Astrocyte of the cerebellum (primary cell): ENCODE data around the gene TMEM74B.
"Not testable (repeated sequence)": the region's sequence is repeated elsewhere in the genome, so short reads cannot be mapped to it uniquely, and the experiment has no call there.

Source experiments
- DNase-seq: peaks from one replicate; pipeline ENCODE4 v3.0.0-alpha.2; 2011; ENCODE audit warnings: low read depth
- H3K4me3 ChIP-seq: 2 replicates; pipeline ENCODE4 v1.5.1; 2011; ENCODE audit warnings: mild to moderate bottlenecking, low read depth, low read length, moderate library complexity
- in situ Hi-C: cut with HindIII; loops from 2 replicates; pipeline ENCODE4 v1.10.0; 2017; ENCODE audit warnings: low sequenced_read_pairs
- TF ChIP-seq, protein P1 (sequence below): IDR thresholded peaks from 2 replicates; pipeline ENCODE4 v1.5.1; 2012; ENCODE audit warnings: low read length, low read depth, moderate library complexity, mild to moderate bottlenecking; ENCODE audit errors: missing control alignments

The TMEM74B gene

DNA sequence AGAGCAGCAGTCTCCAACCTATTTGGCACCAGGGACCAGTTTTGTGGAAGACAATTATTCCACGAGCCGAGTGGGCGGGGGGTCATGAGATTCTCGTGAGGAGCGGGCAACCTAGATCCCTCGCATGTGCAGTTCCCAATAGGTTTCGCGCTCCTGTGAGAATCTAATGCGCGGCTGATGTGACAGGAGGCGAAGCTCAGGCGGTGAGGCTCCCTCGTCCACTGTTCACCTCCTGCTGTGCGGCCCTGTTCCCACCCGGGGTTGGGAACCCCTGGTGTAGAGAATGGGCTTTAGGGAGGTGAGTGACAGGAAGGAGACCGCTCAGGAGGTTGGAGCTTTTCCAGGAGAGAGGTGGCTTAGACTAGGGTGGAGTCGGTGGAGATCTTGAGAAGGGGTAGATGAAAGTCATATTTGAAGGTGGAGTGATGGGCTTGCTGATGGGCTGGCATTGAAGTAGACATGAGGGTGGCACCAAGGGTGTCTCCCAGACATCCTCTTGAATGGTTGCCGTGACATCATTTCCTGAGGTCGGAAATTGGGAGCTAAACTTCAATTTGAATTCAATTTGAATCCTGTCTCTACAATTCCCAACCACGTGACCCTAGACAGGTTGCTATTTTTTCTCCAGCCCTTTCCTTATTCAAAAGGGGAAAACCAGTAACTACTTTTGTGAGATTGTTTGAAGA, 39.6 kb upstream of the TMEM74B start:
- no peak overlapping the region for H3K4me3 ChIP-seq
- DNase-seq: no peak
- TF ChIP-seq, protein P1, sequence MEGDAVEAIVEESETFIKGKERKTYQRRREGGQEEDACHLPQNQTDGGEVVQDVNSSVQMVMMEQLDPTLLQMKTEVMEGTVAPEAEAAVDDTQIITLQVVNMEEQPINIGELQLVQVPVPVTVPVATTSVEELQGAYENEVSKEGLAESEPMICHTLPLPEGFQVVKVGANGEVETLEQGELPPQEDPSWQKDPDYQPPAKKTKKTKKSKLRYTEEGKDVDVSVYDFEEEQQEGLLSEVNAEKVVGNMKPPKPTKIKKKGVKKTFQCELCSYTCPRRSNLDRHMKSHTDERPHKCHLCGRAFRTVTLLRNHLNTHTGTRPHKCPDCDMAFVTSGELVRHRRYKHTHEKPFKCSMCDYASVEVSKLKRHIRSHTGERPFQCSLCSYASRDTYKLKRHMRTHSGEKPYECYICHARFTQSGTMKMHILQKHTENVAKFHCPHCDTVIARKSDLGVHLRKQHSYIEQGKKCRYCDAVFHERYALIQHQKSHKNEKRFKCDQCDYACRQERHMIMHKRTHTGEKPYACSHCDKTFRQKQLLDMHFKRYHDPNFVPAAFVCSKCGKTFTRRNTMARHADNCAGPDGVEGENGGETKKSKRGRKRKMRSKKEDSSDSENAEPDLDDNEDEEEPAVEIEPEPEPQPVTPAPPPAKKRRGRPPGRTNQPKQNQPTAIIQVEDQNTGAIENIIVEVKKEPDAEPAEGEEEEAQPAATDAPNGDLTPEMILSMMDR: no peak
- in situ Hi-C loops: no loop called here

DNA sequence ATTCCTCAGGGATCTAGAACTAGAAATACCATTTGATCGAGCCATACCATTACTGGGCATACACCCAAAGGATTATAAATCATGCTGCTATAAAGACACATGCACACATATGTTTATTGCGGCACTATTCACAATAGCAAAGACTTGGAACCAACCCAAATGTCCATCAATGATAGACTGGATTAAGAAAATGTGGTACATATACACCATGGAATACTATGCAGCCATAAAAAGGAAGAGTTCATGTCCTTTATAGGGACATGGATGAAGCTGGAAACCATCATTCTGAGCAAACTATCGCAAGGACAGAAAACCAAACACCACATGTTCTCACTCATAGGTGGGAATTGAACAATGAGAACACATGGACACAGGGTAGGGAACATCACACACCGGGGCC, 38.0 kb upstream of the TMEM74B start:
- DNase-seq, H3K4me3 ChIP-seq, in situ Hi-C loops: not testable (repeated sequence)

DNA sequence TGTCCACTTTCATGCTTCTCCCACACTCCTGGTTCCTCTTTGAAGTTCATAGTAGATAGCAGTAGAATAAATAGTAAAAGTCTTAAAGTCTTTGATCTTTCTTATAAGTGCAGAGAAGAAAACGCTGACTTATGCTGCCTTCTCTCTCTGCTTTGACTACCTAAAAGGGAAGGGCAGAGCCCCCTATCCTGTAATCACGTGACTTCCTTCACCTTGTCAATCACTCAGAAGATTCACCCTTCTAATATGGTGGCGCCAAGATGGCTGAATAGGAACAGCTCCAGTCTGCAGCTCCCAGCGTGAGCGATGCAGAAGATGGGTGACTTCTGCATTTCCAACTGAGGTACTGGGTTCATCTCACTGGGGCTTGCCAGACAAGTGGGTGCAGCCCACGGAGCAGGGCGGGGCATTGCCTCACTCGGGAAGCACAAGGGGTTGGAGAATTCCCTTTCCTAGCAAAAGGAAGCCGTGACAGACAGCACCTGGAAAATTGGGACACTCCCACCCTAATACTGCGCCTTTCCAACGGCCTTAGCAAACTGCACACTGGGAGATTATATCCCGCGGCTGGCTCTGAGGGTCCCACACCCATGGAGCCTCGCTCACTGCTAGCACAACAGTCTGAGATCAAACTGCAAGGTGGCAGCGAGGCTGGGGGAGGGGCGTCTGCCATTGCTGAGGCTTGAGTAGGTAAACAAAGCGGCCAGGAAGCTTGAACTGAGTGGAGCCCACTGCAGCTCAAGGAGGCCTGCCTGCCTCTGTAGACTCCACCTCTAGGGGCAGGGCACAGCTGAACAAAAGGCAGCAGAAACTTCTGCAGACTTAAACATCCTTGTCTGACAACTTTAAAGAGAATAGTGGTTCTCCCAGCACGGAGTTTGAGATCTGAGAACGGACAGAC, 32.0 kb upstream of the TMEM74B start:
- DNase-seq, H3K4me3 ChIP-seq, in situ Hi-C loops: not testable (repeated sequence)

DNA sequence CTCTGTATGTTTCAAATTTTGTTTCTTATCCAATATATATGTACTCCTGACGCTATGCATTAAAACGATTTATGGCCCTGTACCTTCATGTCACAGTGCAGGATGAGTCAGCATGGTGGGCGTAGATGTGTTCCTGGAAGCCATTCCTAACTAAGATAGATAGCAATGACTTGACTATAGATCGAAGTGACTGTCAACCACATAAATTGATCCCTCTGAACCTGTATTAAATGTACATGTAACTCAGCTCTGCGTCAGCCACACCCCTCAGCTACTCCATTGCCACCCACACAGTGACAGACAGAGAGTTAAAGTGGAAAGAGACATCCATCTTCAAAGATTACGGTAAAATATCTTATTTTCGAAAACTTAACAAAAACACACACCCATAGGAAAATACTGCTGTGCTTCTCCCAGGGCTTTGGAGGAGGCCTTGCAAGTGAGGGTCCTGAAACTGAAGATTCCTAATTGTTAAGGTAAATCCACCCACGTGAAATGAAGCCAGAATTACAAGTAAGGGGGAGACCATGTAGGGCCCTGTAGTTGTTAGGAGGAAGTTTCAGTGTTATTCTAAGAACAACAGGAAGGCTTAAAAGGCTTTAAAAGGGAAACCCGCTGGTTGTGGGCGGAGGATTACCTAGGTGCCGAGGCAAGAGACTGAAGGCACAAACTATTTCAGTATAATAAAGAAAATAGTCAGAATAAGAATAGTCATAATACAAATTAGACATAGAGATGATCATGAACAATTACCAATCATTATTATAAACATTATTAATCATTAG, 30.8 kb upstream of the TMEM74B start:
- no peak overlapping the region for H3K4me3 ChIP-seq
- in situ Hi-C loops: no loop called here
- TF ChIP-seq, protein P1: no peak
- DNase-seq: no peak

DNA sequence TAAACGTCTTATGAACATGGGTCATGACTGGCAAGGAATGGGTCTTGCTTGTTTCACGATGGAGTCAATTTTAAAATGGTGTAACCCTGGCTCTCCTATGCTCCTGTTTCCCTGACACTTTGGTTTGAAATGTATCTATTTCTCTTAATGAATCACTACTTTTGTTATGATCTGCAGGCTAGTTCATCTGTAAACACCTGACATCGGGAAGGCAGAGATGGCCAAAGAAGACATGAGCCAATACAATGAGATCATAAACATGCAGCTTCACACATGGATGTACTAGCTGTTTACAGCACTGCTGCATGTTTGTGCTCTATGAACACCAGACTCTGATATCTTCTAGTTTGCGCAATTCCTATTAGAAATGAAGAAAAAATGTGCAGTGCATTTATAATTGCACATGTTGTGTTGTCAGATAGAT, 30.1 kb upstream of the TMEM74B start:
- H3K4me3 ChIP-seq: no peak overlapping the region
- no peak for DNase-seq
- TF ChIP-seq, protein P1: no peak
- in situ Hi-C loops: no loop called here

DNA sequence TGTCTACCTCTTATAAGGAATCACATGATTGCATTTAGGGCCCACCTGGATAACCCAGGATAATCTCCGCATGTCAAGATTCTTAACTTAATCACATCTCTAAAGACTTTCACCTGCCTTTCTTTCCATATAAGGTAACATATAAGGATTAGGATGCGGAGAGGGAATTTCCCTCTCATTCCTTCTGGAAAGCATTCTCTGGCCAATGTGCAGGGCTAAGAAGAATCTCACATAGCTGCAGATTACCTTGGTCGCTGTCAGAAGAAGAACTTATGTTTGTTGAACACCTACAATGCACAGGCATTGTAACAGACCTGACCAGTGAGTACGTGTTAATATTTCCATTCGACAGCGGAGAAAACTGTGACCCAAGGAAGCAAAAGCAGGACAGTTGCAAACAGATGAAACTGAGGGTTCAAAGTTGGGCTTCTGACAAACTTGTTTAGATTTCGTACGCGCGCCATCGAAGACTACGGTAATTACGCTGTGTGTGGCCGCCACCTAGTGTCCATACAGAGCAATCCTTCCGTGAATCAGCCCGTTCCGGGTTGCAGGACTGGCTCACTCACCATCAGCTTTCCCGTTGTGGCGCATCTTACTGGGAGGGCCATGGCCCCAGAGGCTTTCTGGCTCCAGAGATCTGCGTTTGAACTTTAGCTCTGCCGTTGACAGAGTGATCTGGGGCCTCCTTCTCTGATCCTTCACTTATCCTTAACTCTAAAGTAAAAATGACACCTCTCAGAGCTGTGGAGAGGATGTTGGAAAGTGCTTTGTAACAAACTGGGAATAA, 28.0 kb upstream of the TMEM74B start:
- peak; percentile 28 for DNase-seq
- in situ Hi-C loops: no loop called here
- TF ChIP-seq, protein P1: peak; percentile 86
- H3K4me3 ChIP-seq: no peak overlapping the region

DNA sequence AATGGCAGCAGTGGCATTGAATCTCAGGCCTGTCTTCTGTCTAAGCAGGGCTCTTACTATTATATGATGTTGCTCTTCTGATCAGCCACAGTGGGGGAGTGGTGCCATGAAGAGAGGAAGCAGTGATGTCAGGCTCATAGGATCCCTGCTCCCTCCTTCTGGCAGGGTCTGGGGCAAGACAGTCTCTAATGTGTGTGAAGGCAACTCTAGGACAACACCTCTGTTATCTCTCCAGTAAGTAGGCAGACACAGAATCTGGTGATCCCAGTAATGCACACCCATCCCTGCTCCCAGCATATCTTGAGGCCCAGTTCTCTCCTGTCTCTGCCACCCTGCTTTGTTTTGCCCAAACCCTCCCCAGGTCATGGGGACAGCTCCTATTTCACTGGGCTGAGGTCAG, 27.2 kb upstream of the TMEM74B start:
- in situ Hi-C loops: no loop called here
- H3K4me3 ChIP-seq: no peak overlapping the region
- TF ChIP-seq, protein P1: no peak
- DNase-seq: no peak
